ENCODE results near the gene ACACB. TPM values are rescaled to one million over a fixed set of nuclear protein-coding genes. Genes with fewer than 3 reads are reported as not detected.

The ACACB gene
- total RNA-seq, 1 experiment from 2014 or later, result 1.0 TPM

DNA sequence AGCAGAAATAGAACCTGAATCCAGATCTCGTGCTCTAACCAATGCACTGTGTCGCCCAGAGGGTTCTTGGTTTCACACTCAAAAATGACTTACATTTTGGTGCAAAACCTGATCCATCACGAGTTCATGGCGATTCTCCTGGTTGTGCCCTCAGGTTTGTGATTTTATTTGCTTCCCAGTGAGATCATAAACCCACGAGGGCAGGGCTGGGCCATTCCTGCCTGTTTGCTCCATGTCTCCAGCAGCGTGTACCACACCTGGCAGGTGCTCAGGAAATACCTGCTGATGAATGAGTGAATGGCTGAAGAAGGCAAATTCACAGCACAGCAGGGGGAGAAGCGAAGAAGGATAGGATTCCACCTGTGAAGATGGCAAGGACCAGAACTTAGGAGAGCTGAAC lies 9.4 kb downstream of the ACACB start:
- TF ChIP-seq, protein P1, sequence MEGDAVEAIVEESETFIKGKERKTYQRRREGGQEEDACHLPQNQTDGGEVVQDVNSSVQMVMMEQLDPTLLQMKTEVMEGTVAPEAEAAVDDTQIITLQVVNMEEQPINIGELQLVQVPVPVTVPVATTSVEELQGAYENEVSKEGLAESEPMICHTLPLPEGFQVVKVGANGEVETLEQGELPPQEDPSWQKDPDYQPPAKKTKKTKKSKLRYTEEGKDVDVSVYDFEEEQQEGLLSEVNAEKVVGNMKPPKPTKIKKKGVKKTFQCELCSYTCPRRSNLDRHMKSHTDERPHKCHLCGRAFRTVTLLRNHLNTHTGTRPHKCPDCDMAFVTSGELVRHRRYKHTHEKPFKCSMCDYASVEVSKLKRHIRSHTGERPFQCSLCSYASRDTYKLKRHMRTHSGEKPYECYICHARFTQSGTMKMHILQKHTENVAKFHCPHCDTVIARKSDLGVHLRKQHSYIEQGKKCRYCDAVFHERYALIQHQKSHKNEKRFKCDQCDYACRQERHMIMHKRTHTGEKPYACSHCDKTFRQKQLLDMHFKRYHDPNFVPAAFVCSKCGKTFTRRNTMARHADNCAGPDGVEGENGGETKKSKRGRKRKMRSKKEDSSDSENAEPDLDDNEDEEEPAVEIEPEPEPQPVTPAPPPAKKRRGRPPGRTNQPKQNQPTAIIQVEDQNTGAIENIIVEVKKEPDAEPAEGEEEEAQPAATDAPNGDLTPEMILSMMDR (IDR thresholded peaks at IDR 0.05; ENCODE audit: unreplicated experiment), result no peak
- H3K36me3 Mint-ChIP-seq (ENCODE audit: insufficient read depth, unreplicated experiment), result peaks cover 4% of the 10 kb centered on the region
- no peaks in the 10 kb centered on the region for H3K27me3 Mint-ChIP-seq (ENCODE audit: insufficient read depth, unreplicated experiment)
- CTCF ChIA-PET, result interaction anchor here (0.7 to 1.6 kb wide), 3 partner anchors 14 to 650 kb away, joined by 3 to 6 read pairs (median 3); no protein-coding TSS in a partner anchor
- no peak overlapping the region for H3K4me3 Mint-ChIP-seq (ENCODE audit: unreplicated experiment)
- no peak for DNase-seq (ENCODE audit: unreplicated experiment)
- BruUV-seq (replicated peaks), result no TSS peak
- no peak overlapping the region for H3K27ac Mint-ChIP-seq (ENCODE audit: low read depth, unreplicated experiment)
- POLR2A ChIA-PET, result no interaction called here
- H3K9me3 Mint-ChIP-seq (ENCODE audit: unreplicated experiment), result no peaks in the 10 kb centered on the region
- H3K4me1 Mint-ChIP-seq (ENCODE audit: insufficient read depth, unreplicated experiment), result no peaks in the 10 kb centered on the region
- intact Hi-C loops (cut with micrococcal nuclease), result no loop called here

DNA sequence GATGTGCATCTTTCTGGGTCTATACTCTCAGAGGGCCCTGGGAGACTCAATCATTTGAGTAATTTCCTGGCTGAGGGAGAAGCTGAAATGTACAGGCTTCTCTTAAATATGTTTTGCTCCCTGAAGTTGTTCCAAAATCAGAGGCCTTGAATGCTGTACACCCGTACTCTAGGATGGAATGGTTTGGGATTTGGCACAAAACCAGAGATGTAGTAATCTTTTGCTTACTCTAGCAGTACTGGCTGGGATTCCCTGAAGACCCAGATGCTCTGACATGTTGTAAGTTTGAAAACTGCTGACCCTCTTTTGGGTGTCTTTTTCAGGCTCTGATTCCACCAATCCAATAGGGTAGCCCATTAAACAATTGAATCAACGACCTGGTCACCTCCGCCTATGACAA lies 10.4 kb downstream of the ACACB start:
- no peak overlapping the region for H3K27ac Mint-ChIP-seq (ENCODE audit: low read depth, unreplicated experiment)
- H3K4me3 Mint-ChIP-seq (ENCODE audit: unreplicated experiment), result no peak overlapping the region
- intact Hi-C loops (cut with micrococcal nuclease), result no loop called here
- H3K36me3 Mint-ChIP-seq (ENCODE audit: insufficient read depth, unreplicated experiment), result no peaks in the 10 kb centered on the region
- DNase-seq (ENCODE audit: unreplicated experiment), result no peak
- H3K9me3 Mint-ChIP-seq (ENCODE audit: unreplicated experiment), result no peaks in the 10 kb centered on the region
- BruUV-seq (replicated peaks), result no TSS peak
- no peaks in the 10 kb centered on the region for H3K27me3 Mint-ChIP-seq (ENCODE audit: insufficient read depth, unreplicated experiment)
- CTCF ChIA-PET, result interaction anchor here (0.5 to 1.7 kb wide), 6 partner anchors 11 to 251 kb away, joined by 3 to 6 read pairs (median 4); no protein-coding TSS in a partner anchor
- H3K4me1 Mint-ChIP-seq (ENCODE audit: insufficient read depth, unreplicated experiment), result no peaks in the 10 kb centered on the region
- TF ChIP-seq, protein P1 (IDR thresholded peaks at IDR 0.05; ENCODE audit: unreplicated experiment), result no peak
- POLR2A ChIA-PET, result interaction anchor here (0.6 kb wide), 1 partner anchor 14 kb away, joined by 3 read pairs; no protein-coding TSS in a partner anchor

DNA sequence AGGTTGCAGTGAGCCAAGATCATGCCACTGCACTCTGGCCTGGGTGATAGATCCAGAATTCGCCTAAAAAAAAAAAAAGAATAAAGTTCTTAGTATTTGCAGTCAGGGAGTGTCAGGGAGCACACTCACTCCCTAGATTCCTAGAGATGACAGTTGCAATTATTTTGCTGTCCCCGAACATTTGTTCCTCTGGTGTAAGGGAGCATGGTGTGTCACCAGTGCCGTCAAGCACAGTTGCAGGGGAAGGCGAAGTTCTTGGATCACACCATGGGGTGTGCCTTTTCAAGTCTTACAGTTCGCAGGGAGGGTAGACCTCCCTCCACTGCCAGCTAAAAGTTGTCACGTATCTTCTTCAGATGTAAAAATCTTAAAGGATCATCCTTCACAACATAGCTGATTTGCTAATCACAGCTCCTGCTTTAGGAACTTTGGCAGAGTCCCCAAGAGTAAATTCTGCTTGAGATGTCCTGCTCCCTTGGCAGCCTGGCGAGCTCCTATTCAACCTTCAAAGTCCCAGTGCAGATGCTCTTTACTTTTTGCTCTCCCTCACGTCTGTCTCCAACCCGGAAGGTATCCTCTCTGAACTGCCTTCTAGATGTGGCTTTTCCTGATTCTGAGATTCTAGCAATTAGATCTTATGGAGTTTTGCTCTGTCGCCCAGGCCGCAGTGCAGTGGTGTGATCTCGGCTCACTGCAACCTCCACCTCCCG lies 11.3 kb downstream of the ACACB start:
- POLR2A ChIA-PET, result interaction anchor here (0.6 kb wide), 1 partner anchor 13 kb away, joined by 3 read pairs; no protein-coding TSS in a partner anchor
- no TSS peak for BruUV-seq (replicated peaks)
- Mint-ChIP-seq H3K27me3 (ENCODE audit: insufficient read depth, unreplicated experiment) (peaks cover 5% of the 10 kb centered on the region), H3K9me3 (ENCODE audit: unreplicated experiment) (no peaks in the 10 kb centered on the region), H3K27ac (ENCODE audit: low read depth, unreplicated experiment) (no peak overlapping the region), H3K4me3 (ENCODE audit: unreplicated experiment) (no peak overlapping the region), H3K36me3 (ENCODE audit: insufficient read depth, unreplicated experiment) (no peaks in the 10 kb centered on the region), H3K4me1 (ENCODE audit: insufficient read depth, unreplicated experiment) (no peaks in the 10 kb centered on the region)
- TF ChIP-seq, protein P1 (IDR thresholded peaks at IDR 0.05; ENCODE audit: unreplicated experiment), result no peak
- intact Hi-C loops (cut with micrococcal nuclease), result no loop called here
- DNase-seq (ENCODE audit: unreplicated experiment), result no peak
- CTCF ChIA-PET, result interaction anchor here (1.0 to 1.7 kb wide), 2 partner anchors 16 to 20 kb away, joined by 3 to 6 read pairs; no protein-coding TSS in a partner anchor

DNA sequence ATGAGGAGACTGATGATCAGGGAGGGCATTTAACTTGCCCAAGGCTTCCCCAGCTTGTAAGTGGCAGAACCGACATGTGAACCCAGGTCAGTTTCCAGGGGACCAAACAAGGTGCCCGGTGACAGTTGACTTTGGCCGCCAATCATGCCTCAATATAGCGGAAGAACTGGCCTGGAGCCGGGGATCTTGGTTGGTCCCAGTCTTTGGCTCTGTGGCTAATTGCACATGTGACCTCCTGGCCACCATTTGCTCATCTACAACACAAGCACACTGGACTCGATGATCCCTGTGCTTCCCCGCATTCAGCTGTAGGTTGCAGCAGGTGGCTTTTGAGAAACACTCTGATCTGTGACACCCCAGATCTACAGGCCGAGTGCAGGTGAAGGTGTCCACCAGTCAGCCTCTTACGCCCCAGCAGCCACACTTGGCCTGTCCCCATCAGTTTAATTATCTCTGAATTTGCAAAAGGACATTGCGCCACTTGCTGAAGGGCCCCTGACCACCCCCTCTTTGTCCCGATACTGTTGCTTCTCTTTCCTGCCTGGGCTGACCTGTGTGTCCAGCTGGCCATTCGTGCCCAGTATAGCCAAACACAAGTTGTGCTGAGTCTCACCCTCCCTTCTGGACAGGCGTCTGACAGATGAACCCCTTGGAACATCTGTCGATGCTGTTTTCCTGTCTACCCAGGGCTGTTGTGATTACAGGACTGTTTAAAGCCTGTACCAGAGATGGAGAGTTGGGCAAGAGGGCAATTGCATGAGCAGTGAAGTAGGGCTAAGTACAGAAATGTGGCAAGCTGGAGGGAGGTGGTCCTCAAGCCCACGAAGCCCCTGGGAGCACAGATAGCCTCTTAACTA lies 14.1 kb downstream of the ACACB start:
- Mint-ChIP-seq H3K4me1 (ENCODE audit: insufficient read depth, unreplicated experiment) (peaks cover 11% of the 10 kb centered on the region), H3K4me3 (ENCODE audit: unreplicated experiment) (no peak overlapping the region), H3K36me3 (ENCODE audit: insufficient read depth, unreplicated experiment) (no peaks in the 10 kb centered on the region), H3K9me3 (ENCODE audit: unreplicated experiment) (no peaks in the 10 kb centered on the region), H3K27ac (ENCODE audit: low read depth, unreplicated experiment) (no peak overlapping the region), H3K27me3 (ENCODE audit: insufficient read depth, unreplicated experiment) (peaks cover 13% of the 10 kb centered on the region)
- TF ChIP-seq, protein P1 (IDR thresholded peaks at IDR 0.05; ENCODE audit: unreplicated experiment), result no peak
- ChIA-PET POLR2A (no interaction called here), CTCF (interaction anchor here (2.2 kb wide), 1 partner anchor 12 kb away, joined by 7 read pairs; no protein-coding TSS in a partner anchor)
- DNase-seq (ENCODE audit: unreplicated experiment), result no peak
- intact Hi-C loops (cut with micrococcal nuclease), result loop anchor here (5.0 to 10.0 kb wide), 2 partner anchors 64 to 257 kb away; no protein-coding TSS in a partner anchor
- no TSS peak for BruUV-seq (replicated peaks)

All from MCF 10A (cell line).